Measurements from ENCODE around the gene NEDD9.
A peak's percentile ranks its signal among the peaks of the same experiment; 100 is the strongest.

Gene NEDD9

DNA sequence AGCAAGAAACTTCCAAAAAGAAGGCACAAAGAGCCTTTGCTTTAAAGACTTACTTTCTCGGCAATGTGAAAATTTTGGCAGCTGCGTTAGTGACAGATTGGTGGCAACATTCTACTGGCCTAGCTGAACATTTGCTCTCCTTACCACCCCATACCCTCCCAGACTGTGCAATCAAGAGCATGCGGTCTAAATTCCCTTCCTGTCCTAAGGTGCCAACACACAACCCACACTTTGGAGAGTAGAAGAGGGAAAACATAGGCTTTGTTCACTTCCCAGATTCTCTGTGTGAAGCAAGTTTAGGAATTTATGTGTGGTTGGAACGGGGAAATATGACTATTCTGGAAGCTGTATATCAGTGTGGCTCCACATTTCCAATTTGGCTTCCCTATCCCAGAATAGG lies 29.8 kb upstream of the NEDD9 start:
- no peak overlapping the region for H3K27ac ChIP-seq (ENCODE audit: low read depth in 2 of 2, low read length in 2 of 2)
- H3K9ac ChIP-seq (ENCODE audit: low read depth in 1 of 2, low read length in 2 of 2), result no peak overlapping the region
- no peaks in the 10 kb centered on the region for H3K9me3 ChIP-seq (ENCODE audit: control insufficient read depth in 2 of 2, low read length in 2 of 2)
- H3K27me3 ChIP-seq (ENCODE audit: control insufficient read depth in 2 of 2, insufficient read depth in 2 of 2, low read length in 2 of 2), result no peaks in the 10 kb centered on the region
- H3K4me1 ChIP-seq (ENCODE audit: control insufficient read depth in 2 of 2, insufficient read depth in 2 of 2, low read length in 2 of 2), result peaks cover 22 to 25% of the 10 kb centered on the region in 2 donors
- no peaks in the 10 kb centered on the region for H3K36me3 ChIP-seq (ENCODE audit: control insufficient read depth in 2 of 2, insufficient read depth in 2 of 2, low read length in 2 of 2)
- no peak overlapping the region for H3K4me3 ChIP-seq (ENCODE audit: low read length in 2 of 2)

DNA sequence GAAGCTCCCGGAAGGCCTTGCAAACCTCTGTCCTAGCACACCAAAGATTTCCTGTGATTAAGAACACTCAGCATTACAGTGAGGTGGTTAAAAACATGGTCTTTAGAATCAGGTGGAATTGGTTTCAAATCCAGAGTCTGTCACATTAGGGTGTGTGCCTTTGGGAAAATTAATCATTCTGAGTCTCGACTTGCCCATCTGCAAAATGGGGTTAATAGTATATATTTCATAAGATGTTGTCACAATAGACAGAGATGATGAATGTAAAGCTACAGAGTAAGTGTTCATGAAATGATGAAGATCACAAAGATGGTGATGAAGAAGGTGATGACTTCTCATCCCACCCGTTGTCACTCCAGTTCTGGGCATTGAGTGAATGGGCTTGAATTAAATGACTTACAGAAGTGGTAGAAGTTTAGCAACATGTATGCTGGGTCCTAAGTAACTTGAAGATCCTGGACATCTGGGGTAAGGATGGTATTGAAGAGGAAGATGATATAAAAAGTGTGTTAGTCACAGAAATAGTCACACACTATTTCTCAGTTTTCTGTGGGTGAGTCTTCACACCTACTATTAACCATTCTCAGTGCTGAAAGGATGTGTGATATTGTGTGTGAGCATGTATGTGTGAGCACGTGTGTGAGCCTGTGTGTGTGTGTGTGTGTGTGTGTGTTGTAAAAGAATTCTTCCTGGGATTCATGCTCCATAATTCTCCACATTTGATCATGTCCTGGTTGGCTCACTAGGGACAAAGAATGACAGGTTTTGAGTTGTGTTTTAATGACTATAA lies 28.0 kb upstream of the NEDD9 start:
- Histone ChIP-seq H3K4me1 (ENCODE audit: control insufficient read depth in 2 of 2, insufficient read depth in 2 of 2, low read length in 2 of 2) (peaks cover 22 to 25% of the 10 kb centered on the region in 2 donors), H3K27ac (ENCODE audit: low read depth in 2 of 2, low read length in 2 of 2) (no peak overlapping the region), H3K9me3 (ENCODE audit: control insufficient read depth in 2 of 2, low read length in 2 of 2) (no peaks in the 10 kb centered on the region), H3K4me3 (ENCODE audit: low read length in 2 of 2) (no peak overlapping the region), H3K27me3 (ENCODE audit: control insufficient read depth in 2 of 2, insufficient read depth in 2 of 2, low read length in 2 of 2) (no peaks in the 10 kb centered on the region), H3K9ac (ENCODE audit: low read depth in 1 of 2, low read length in 2 of 2) (no peak overlapping the region), H3K36me3 (ENCODE audit: control insufficient read depth in 2 of 2, insufficient read depth in 2 of 2, low read length in 2 of 2) (no peaks in the 10 kb centered on the region)

- H3K4me1 ChIP-seq (ENCODE audit: control insufficient read depth in 2 of 2, insufficient read depth in 2 of 2, low read length in 2 of 2), result peaks cover 20 to 22% of the 10 kb centered on the region in 2 donors
- no peaks in the 10 kb centered on the region for H3K9me3 ChIP-seq (ENCODE audit: control insufficient read depth in 2 of 2, low read length in 2 of 2)
- peak overlapping the region; percentile 36 to 44 for H3K9ac ChIP-seq (ENCODE audit: low read depth in 1 of 2, low read length in 2 of 2)
- no peaks in the 10 kb centered on the region for H3K27me3 ChIP-seq (ENCODE audit: control insufficient read depth in 2 of 2, insufficient read depth in 2 of 2, low read length in 2 of 2)
- H3K27ac ChIP-seq (ENCODE audit: low read depth in 2 of 2, low read length in 2 of 2), result peak overlapping the region; percentile 41 to 76
- peak overlapping the region; percentile 20 to 60 for H3K4me3 ChIP-seq (ENCODE audit: low read length in 2 of 2)
- no peaks in the 10 kb centered on the region for H3K36me3 ChIP-seq (ENCODE audit: control insufficient read depth in 2 of 2, insufficient read depth in 2 of 2, low read length in 2 of 2)
Measured at GRCh38 chr6:11258260-11259237, 26.1 kb upstream of the NEDD9 start.

DNA sequence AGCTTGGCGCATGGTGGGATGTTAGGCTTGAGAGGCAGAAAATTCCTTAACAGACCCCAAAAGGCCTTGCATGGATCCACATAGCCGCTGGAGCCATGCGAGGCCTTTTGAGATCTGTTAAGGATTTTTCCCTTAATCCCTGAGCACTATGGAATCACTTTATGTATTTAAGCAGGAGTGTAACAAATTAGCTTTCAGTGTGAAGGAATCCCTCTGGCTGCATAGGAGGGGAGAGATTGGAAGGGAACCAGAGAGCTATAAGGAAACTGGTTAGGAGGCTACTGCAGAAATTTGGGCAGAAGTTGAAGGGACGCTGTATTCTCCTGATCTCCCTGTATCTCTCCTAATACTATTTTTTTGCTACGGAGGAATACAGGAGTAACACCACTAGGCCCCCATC lies 23.1 kb upstream of the NEDD9 start:
- no peak overlapping the region for H3K4me3 ChIP-seq (ENCODE audit: low read length in 2 of 2)
- H3K9ac ChIP-seq (ENCODE audit: low read depth in 1 of 2, low read length in 2 of 2), result no peak overlapping the region
- no peaks in the 10 kb centered on the region for H3K9me3 ChIP-seq (ENCODE audit: control insufficient read depth in 2 of 2, low read length in 2 of 2)
- H3K36me3 ChIP-seq (ENCODE audit: control insufficient read depth in 2 of 2, insufficient read depth in 2 of 2, low read length in 2 of 2), result no peaks in the 10 kb centered on the region
- no peak overlapping the region for H3K27ac ChIP-seq (ENCODE audit: low read depth in 2 of 2, low read length in 2 of 2)
- H3K27me3 ChIP-seq (ENCODE audit: control insufficient read depth in 2 of 2, insufficient read depth in 2 of 2, low read length in 2 of 2), result no peaks in the 10 kb centered on the region
- peaks cover 19 to 30% of the 10 kb centered on the region in 2 donors for H3K4me1 ChIP-seq (ENCODE audit: control insufficient read depth in 2 of 2, insufficient read depth in 2 of 2, low read length in 2 of 2)

DNA sequence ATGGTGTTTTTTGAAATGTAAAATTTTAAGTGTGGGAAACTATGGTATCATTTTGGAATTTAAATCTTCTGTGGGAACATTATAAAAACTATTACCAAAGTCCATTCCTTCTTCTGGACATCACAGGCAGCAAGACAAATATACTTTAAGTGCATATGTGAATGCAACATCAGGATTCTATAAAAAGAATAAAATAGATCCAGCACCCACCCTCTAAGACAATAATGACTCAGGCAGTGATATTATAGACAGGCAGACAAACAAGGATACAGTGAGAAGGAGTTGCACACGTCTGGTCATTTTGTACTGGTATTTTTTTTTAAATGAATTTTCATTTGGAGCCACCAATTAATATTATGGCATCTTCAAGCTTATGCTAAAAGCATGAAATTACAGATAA lies 21.1 kb upstream of the NEDD9 start:
- Histone ChIP-seq H3K27ac (ENCODE audit: low read depth in 2 of 2, low read length in 2 of 2) (peak overlapping the region in 1 of 2 donors; percentile 36), H3K27me3 (ENCODE audit: control insufficient read depth in 2 of 2, insufficient read depth in 2 of 2, low read length in 2 of 2) (no peaks in the 10 kb centered on the region), H3K4me3 (ENCODE audit: low read length in 2 of 2) (no peak overlapping the region), H3K9me3 (ENCODE audit: control insufficient read depth in 2 of 2, low read length in 2 of 2) (no peaks in the 10 kb centered on the region), H3K36me3 (ENCODE audit: control insufficient read depth in 2 of 2, insufficient read depth in 2 of 2, low read length in 2 of 2) (no peaks in the 10 kb centered on the region), H3K9ac (ENCODE audit: low read depth in 1 of 2, low read length in 2 of 2) (no peak overlapping the region), H3K4me1 (ENCODE audit: control insufficient read depth in 2 of 2, insufficient read depth in 2 of 2, low read length in 2 of 2) (peaks cover 12 to 24% of the 10 kb centered on the region in 2 donors)

GRCh38 chr6:11251553-11252360 lies 19.3 kb upstream of the NEDD9 start:
- peak overlapping the region in 1 of 2 donors; percentile 26 for H3K9ac ChIP-seq (ENCODE audit: low read depth in 1 of 2, low read length in 2 of 2)
- no peaks in the 10 kb centered on the region for H3K9me3 ChIP-seq (ENCODE audit: control insufficient read depth in 2 of 2, low read length in 2 of 2)
- no peaks in the 10 kb centered on the region for H3K27me3 ChIP-seq (ENCODE audit: control insufficient read depth in 2 of 2, insufficient read depth in 2 of 2, low read length in 2 of 2)
- peak overlapping the region in 1 of 2 donors; percentile 9 for H3K27ac ChIP-seq (ENCODE audit: low read depth in 2 of 2, low read length in 2 of 2)
- H3K4me1 ChIP-seq (ENCODE audit: control insufficient read depth in 2 of 2, insufficient read depth in 2 of 2, low read length in 2 of 2), result peaks cover 4 to 17% of the 10 kb centered on the region in 2 donors
- H3K4me3 ChIP-seq (ENCODE audit: low read length in 2 of 2), result no peak overlapping the region
- H3K36me3 ChIP-seq (ENCODE audit: control insufficient read depth in 2 of 2, insufficient read depth in 2 of 2, low read length in 2 of 2), result no peaks in the 10 kb centered on the region

- H3K9me3 ChIP-seq (ENCODE audit: control insufficient read depth in 2 of 2, low read length in 2 of 2), result no peaks in the 10 kb centered on the region
- no peak overlapping the region for H3K9ac ChIP-seq (ENCODE audit: low read depth in 1 of 2, low read length in 2 of 2)
- H3K36me3 ChIP-seq (ENCODE audit: control insufficient read depth in 2 of 2, insufficient read depth in 2 of 2, low read length in 2 of 2), result no peaks in the 10 kb centered on the region
- H3K27me3 ChIP-seq (ENCODE audit: control insufficient read depth in 2 of 2, insufficient read depth in 2 of 2, low read length in 2 of 2), result no peaks in the 10 kb centered on the region
- peaks cover 4 to 17% of the 10 kb centered on the region in 2 donors for H3K4me1 ChIP-seq (ENCODE audit: control insufficient read depth in 2 of 2, insufficient read depth in 2 of 2, low read length in 2 of 2)
- no peak overlapping the region for H3K27ac ChIP-seq (ENCODE audit: low read depth in 2 of 2, low read length in 2 of 2)
- no peak overlapping the region for H3K4me3 ChIP-seq (ENCODE audit: low read length in 2 of 2)
Measured at GRCh38 chr6:11250108-11250507, 17.6 kb upstream of the NEDD9 start.

GRCh38 chr6:11248974-11249761 lies 16.7 kb upstream of the NEDD9 start:
- H3K4me3 ChIP-seq (ENCODE audit: low read length in 2 of 2), result no peak overlapping the region
- no peaks in the 10 kb centered on the region for H3K36me3 ChIP-seq (ENCODE audit: control insufficient read depth in 2 of 2, insufficient read depth in 2 of 2, low read length in 2 of 2)
- H3K9me3 ChIP-seq (ENCODE audit: control insufficient read depth in 2 of 2, low read length in 2 of 2), result no peaks in the 10 kb centered on the region
- peaks cover 4 to 17% of the 10 kb centered on the region in 2 donors for H3K4me1 ChIP-seq (ENCODE audit: control insufficient read depth in 2 of 2, insufficient read depth in 2 of 2, low read length in 2 of 2)
- no peak overlapping the region for H3K9ac ChIP-seq (ENCODE audit: low read depth in 1 of 2, low read length in 2 of 2)
- H3K27ac ChIP-seq (ENCODE audit: low read depth in 2 of 2, low read length in 2 of 2), result no peak overlapping the region
- H3K27me3 ChIP-seq (ENCODE audit: control insufficient read depth in 2 of 2, insufficient read depth in 2 of 2, low read length in 2 of 2), result no peaks in the 10 kb centered on the region

- Histone ChIP-seq H3K9me3 (ENCODE audit: control insufficient read depth in 2 of 2, low read length in 2 of 2) (no peaks in the 10 kb centered on the region), H3K36me3 (ENCODE audit: control insufficient read depth in 2 of 2, insufficient read depth in 2 of 2, low read length in 2 of 2) (no peaks in the 10 kb centered on the region)
Measured at GRCh38 chr6:11246722-11247121, 14.3 kb upstream of the NEDD9 start.

More at GRCh38 chr6:11246722-11247121, 14.3 kb upstream of the NEDD9 start:
- no peaks in the 10 kb centered on the region for H3K27me3 ChIP-seq (ENCODE audit: control insufficient read depth in 2 of 2, insufficient read depth in 2 of 2, low read length in 2 of 2)
- no peak overlapping the region for H3K27ac ChIP-seq (ENCODE audit: low read depth in 2 of 2, low read length in 2 of 2)
- no peak overlapping the region for H3K9ac ChIP-seq (ENCODE audit: low read depth in 1 of 2, low read length in 2 of 2)
- H3K4me3 ChIP-seq (ENCODE audit: low read length in 2 of 2), result no peak overlapping the region
- H3K4me1 ChIP-seq (ENCODE audit: control insufficient read depth in 2 of 2, insufficient read depth in 2 of 2, low read length in 2 of 2), result peaks cover 2 to 6% of the 10 kb centered on the region in 2 donors
